Muscle layer of colon (tissue), 2 donors: Measurements from ENCODE around the gene LTB4R2.

ENCODE experiments used
- H3K27ac ChIP-seq: one replicate; pipeline ENCODE4 v1.7.0; 2013; ENCODE audit warnings: low read depth, mild to moderate bottlenecking, low read length, moderate library complexity
- H3K27me3 ChIP-seq, 2 donors: one replicate each; pipeline ENCODE4 v1.7.0; 2013; ENCODE audit warnings: low read length in 2 of 2, mild to moderate bottlenecking in 2 of 2; ENCODE audit not compliant: insufficient read depth in 2 of 2, control insufficient read depth in 1 of 2
- H3K36me3 ChIP-seq: one replicate; pipeline ENCODE4 v1.7.0; 2013; ENCODE audit warnings: mild to moderate bottlenecking, low read length; ENCODE audit not compliant: insufficient read depth
- H3K4me1 ChIP-seq: one replicate; pipeline ENCODE4 v1.7.0; 2013; ENCODE audit warnings: mild to moderate bottlenecking, low read length; ENCODE audit not compliant: insufficient read depth
- H3K4me3 ChIP-seq, 2 donors: one replicate each; pipeline ENCODE4 v1.7.0; 2013; ENCODE audit warnings: low read length in 2 of 2, low read depth in 1 of 2, mild to moderate bottlenecking in 1 of 2, moderate library complexity in 1 of 2
- H3K9ac ChIP-seq: one replicate; pipeline ENCODE4 v1.7.0; 2013; ENCODE audit warnings: low read length
- H3K9me3 ChIP-seq: one replicate; pipeline ENCODE4 v1.7.0; 2013; ENCODE audit warnings: mild to moderate bottlenecking, low read length
- donor health status: abdominal sarcoma.
- donor health status: Adenocarcinoma of cecum.

The LTB4R2 gene

DNA sequence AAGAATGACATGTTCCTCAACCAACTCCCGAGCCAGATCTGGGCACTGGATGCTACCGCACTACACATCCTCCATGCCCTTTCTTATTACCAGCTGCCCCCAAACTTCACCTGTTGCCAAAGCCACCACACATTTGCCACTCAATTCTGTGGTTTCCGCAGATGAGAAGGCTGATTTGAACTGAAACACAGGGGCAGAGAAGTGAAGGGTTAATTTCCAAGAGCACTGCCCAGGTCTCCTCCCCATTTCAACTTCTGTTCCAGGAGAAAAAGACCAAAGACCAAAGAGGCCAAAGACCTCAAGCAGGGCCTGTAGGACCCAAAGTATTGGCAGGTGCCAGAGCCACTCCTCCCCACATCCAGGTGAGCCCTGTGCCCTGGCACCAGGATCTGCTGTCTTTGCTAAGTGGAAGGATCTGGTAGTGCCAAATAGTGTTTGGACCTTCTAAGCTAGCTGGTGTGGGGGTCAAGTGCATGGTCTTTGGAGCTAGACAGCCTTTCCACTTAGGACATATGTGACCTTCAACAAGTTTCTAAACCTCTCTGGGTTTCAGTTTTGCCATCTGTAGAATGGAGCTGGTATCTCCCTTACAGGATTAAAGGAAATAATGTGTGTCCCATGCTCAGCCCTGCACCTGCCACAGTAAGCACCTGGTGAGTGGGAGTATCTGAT lies 18.4 kb upstream of the LTB4R2 start:
- Histone ChIP-seq H3K27me3 (no peaks in the 10 kb centered on the region), H3K9ac (no peak overlapping the region), H3K36me3 (peaks cover 49% of the 10 kb centered on the region), H3K4me3 (no peak overlapping the region), H3K4me1 (peaks cover 1% of the 10 kb centered on the region), H3K9me3 (no peaks in the 10 kb centered on the region), H3K27ac (no peak overlapping the region)

DNA sequence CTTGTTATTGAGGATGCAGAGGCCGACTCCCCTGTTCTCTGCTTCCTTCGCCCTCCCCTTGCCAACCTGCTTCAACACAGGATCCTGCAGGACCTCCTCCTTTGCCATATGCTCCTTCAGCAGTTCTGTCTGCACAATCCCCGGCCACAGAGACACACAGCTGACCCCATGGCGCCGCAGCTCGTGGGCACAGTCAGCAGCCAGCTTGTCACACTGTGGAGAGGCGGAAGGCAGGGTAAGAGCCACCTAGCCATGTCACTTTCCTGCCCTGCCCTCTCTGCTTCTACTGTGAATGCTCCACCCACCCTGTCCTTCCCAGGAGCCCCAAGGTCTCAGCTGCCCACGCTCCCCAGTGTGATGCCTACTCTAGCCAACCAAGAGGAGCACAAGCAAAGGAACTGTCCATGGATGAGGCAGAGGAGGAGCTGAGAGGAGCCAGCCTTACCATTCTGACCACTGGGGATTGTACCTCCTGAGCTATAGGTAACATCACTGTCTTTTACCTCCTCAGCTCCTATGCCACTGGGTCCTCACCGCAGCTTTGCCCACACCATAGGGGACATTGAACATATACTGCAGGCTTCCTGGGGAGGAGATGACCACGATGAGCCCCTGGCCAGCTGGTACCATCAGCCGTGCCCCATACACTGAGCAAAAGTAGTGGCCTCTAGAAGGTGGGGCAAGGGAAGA lies 17.7 kb upstream of the LTB4R2 start:
- H3K27ac ChIP-seq, result no peak overlapping the region
- peaks cover 5% of the 10 kb centered on the region for H3K4me1 ChIP-seq
- H3K9me3 ChIP-seq, result no peaks in the 10 kb centered on the region
- H3K4me3 ChIP-seq, result no peak overlapping the region
- no peak overlapping the region for H3K9ac ChIP-seq
- H3K36me3 ChIP-seq, result peaks cover 49% of the 10 kb centered on the region
- H3K27me3 ChIP-seq, result no peaks in the 10 kb centered on the region

DNA sequence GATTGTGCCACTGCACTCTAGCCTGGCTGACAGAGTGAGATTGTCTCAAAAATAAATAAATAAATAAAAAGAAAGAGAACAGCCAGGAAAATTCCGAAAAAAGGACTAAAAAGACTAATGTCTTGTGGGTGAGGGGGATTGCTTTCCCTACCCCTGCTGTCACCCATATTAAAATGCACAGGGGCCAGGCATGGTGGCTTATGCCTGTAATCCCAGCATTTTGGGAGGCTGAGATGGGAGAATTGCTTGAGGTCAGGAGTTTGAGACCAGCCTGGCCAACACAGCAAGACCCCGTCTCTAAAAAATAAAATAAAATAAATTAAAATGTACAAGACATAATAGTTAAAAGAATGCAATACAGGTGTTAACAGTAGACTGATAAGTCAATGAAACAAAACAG lies 16.4 kb upstream of the LTB4R2 start:
- Histone ChIP-seq H3K36me3 (peaks cover 49% of the 10 kb centered on the region), H3K4me1 (peaks cover 6% of the 10 kb centered on the region), H3K9ac (no peak overlapping the region), H3K4me3 (no peak overlapping the region), H3K27ac (no peak overlapping the region), H3K27me3 (no peaks in the 10 kb centered on the region), H3K9me3 (no peaks in the 10 kb centered on the region)

- no peaks in the 10 kb centered on the region for H3K27me3 ChIP-seq
- no peak overlapping the region for H3K4me3 ChIP-seq
- no peak overlapping the region for H3K27ac ChIP-seq
- H3K4me1 ChIP-seq, result peaks cover 22% of the 10 kb centered on the region
- peaks cover 32% of the 10 kb centered on the region for H3K36me3 ChIP-seq
- H3K9ac ChIP-seq, result no peak overlapping the region
- H3K9me3 ChIP-seq, result no peaks in the 10 kb centered on the region
Measured at GRCh38 chr14:24296341-24297157, 13.4 kb upstream of the LTB4R2 start.

DNA sequence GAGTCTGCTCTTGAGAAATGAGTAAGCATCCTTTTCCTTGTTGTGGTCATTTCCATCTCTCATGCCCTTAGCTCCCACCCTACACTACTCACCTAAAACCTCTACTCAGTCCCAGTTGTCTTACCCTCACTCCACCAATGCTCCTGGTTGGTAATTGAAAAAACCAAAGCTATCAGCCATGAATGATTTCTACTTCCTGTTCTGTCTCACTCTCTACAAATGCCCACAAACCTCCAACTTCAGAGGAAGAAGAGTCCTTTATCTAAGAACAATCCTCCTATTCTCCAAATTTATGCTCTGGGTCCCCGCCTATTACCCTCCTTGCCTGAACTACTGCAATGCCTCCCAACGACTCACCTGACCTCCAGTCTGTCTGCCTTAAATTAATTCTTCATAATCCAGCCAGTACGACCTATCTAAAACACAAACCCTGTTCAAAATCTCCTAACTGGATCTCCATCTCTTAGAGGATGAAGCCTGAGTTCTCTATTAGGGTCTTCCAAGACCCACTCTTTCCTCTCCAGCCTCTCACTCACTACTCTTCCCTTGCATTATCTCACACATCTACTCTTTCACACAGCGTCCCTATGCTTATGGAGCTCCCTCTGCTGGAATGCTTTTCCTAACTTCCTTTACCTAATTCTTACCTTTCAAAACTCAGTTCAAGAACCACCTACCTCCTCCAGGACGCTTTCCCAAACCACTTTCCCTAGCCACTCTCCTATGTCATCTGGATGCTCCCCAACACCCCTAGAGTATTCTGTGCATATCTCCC lies 12.6 kb upstream of the LTB4R2 start:
- no peak overlapping the region for H3K4me3 ChIP-seq
- H3K4me1 ChIP-seq, result peaks cover 22% of the 10 kb centered on the region
- no peaks in the 10 kb centered on the region for H3K9me3 ChIP-seq
- H3K36me3 ChIP-seq, result peaks cover 32% of the 10 kb centered on the region
- H3K27me3 ChIP-seq, result no peaks in the 10 kb centered on the region
- H3K27ac ChIP-seq, result no peak overlapping the region
- H3K9ac ChIP-seq, result no peak overlapping the region

- peak overlapping the region; percentile 97 for H3K27ac ChIP-seq
- H3K4me3 ChIP-seq, result peak overlapping the region; percentile 91 to 97
- peaks cover 43% of the 10 kb centered on the region for H3K36me3 ChIP-seq
- H3K9ac ChIP-seq, result peak overlapping the region; percentile 92
- peaks cover 22% of the 10 kb centered on the region for H3K4me1 ChIP-seq
- H3K9me3 ChIP-seq, result no peaks in the 10 kb centered on the region
- no peaks in the 10 kb centered on the region for H3K27me3 ChIP-seq
Measured at GRCh38 chr14:24298892-24299254, 11.1 kb upstream of the LTB4R2 start.

- no peaks in the 10 kb centered on the region for H3K9me3 ChIP-seq
- peaks cover 22% of the 10 kb centered on the region for H3K4me1 ChIP-seq
- H3K9ac ChIP-seq, result peak within 1 kb of the TSS; percentile 92
- H3K27ac ChIP-seq, result peak within 1 kb of the TSS; percentile 97
- peaks cover 49% of the 10 kb centered on the region for H3K36me3 ChIP-seq
- peak within 1 kb of the TSS; percentile 91 to 97 for H3K4me3 ChIP-seq
- H3K27me3 ChIP-seq, result no peaks in the 10 kb centered on the region
Measured at GRCh38 chr14:24299255-24300191, 10.4 kb upstream of the LTB4R2 start, which contains the start of the genes DHRS1 and NOP9. TSS of gene DHRS1 (minus strand) at chr14:24299780. CDS start at chr14:24299106, 674 bp downstream. TSS of gene NOP9 (plus strand) at chr14:24299850. CDS start at chr14:24299955, 105 bp downstream.

GRCh38 chr14:24300326-24300980 lies 9.5 kb upstream of the LTB4R2 start:
- H3K27ac ChIP-seq, result peak overlapping the region; percentile 97
- peaks cover 22% of the 10 kb centered on the region for H3K4me1 ChIP-seq
- H3K9ac ChIP-seq, result peak overlapping the region; percentile 60
- H3K4me3 ChIP-seq, result peak overlapping the region; percentile 91 to 97
- H3K36me3 ChIP-seq, result peaks cover 54% of the 10 kb centered on the region
- H3K27me3 ChIP-seq, result no peaks in the 10 kb centered on the region
- no peaks in the 10 kb centered on the region for H3K9me3 ChIP-seq

DNA sequence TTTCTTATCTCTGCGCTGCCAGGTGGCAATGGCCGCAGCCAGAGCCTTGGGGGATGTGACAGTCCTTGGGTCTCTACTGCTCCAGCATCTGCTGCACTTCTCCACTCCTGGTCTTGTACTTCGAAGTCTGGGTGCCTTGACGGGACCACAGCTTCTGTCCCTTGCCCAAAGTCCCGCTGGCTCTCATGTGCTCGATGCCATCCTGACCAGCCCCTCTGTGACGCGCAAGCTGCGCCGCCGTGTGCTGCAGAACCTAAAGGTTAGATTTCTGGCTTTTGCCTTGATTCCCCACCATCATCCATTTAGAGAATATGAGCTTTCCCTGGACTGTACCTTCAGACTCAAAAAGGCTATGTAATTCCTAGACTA lies 5.9 kb upstream of the LTB4R2 start:
- H3K27ac ChIP-seq, result no peak overlapping the region
- peaks cover 63% of the 10 kb centered on the region for H3K36me3 ChIP-seq
- peaks cover 11% of the 10 kb centered on the region for H3K4me1 ChIP-seq
- H3K9me3 ChIP-seq, result no peaks in the 10 kb centered on the region
- H3K27me3 ChIP-seq, result no peaks in the 10 kb centered on the region
- H3K9ac ChIP-seq, result no peak overlapping the region
- no peak overlapping the region for H3K4me3 ChIP-seq

DNA sequence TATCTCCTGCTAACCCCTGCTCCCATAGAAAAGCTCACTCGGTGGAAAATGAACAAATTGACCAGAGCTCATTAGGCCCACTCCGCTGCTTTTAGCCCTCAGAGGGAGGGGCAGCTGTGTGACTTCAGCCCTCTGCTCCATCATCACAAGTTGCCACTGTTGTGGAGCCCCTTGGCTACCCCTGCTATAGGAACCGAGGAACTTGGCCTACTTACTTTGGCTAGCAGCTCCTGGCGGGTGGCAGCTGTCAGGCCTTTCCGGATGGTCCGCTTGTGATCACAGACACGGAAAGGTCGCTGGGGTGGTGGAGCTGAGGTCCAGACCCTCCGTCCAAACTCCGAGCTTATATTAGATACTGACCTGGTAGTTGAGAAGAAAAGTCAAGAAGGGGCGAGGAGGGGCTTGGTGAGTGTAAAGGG lies 2.8 kb upstream of the LTB4R2 start:
- H3K27me3 ChIP-seq, result no peaks in the 10 kb centered on the region
- no peak overlapping the region for H3K9ac ChIP-seq
- H3K27ac ChIP-seq, result no peak overlapping the region
- no peaks in the 10 kb centered on the region for H3K9me3 ChIP-seq
- no peak overlapping the region for H3K4me3 ChIP-seq
- H3K4me1 ChIP-seq, result peaks cover 20% of the 10 kb centered on the region
- H3K36me3 ChIP-seq, result peaks cover 51% of the 10 kb centered on the region
